Prostate gland (tissue), 2 donors: ENCODE measurements around the gene ABLIM1.

ENCODE experiments used
- POLR2A ChIP-seq: fragments of 450-650 bp; IDR thresholded peaks from one replicate; pipeline ENCODE4 v1.6.1; 2016; ENCODE audit warnings: antibody characterized with exemption, mild to moderate bottlenecking
- POLR2AphosphoS5 ChIP-seq: sonication (generic); formaldehyde crosslinking; IDR thresholded peaks from one replicate; pipeline ENCODE4 v1.6.1; 2017; ENCODE audit warnings: antibody characterized with exemption
- TF ChIP-seq, protein P1 (sequence below), 4 experiments: fragments of 200-600 bp in 2 of 4; fragments of 450-650 bp in 2 of 4; sonication (generic) in 2 of 4; IDR thresholded peaks; 1 replicate in 3 of 4; 2 replicates in 1 of 4; pipeline ENCODE4 v1.5.1; 2016 to 2019; ENCODE audit warnings: antibody characterized with exemption in 4 of 4, mild to moderate bottlenecking in 2 of 4, moderate library complexity in 2 of 4

DNA sequence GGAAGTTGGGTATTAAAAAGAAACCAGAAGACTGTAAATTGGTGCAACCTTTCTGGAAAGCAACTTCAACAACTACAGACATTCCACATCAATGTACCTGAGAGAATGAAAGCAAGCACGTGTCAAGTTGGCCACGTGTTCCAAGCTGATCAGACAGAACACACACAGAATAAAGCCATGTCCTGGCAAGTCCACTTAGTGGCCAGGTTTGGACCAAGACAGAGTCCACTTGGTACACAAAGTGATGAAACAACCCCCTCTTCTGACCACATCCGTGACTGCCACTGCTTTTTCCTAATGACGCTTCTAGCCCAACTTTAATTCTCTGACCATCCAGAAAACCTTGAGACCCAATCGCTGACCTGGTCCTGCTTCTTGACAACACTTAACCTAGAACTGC is 109.4 kb downstream of the ABLIM1 start:
- no peak for TF ChIP-seq POLR2AphosphoS5
- TF ChIP-seq, protein P1, sequence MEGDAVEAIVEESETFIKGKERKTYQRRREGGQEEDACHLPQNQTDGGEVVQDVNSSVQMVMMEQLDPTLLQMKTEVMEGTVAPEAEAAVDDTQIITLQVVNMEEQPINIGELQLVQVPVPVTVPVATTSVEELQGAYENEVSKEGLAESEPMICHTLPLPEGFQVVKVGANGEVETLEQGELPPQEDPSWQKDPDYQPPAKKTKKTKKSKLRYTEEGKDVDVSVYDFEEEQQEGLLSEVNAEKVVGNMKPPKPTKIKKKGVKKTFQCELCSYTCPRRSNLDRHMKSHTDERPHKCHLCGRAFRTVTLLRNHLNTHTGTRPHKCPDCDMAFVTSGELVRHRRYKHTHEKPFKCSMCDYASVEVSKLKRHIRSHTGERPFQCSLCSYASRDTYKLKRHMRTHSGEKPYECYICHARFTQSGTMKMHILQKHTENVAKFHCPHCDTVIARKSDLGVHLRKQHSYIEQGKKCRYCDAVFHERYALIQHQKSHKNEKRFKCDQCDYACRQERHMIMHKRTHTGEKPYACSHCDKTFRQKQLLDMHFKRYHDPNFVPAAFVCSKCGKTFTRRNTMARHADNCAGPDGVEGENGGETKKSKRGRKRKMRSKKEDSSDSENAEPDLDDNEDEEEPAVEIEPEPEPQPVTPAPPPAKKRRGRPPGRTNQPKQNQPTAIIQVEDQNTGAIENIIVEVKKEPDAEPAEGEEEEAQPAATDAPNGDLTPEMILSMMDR (IDR thresholded peaks at IDR 0.05) = peak in 3 of 4 experiments; percentile 41 to 68 (median 68)
- TF ChIP-seq POLR2A = no peak
